ENCODE data around the gene DUSP16.

GRCh38 chr12:12460935-12461922, 101.4 kb downstream of the DUSP16 start:
- TF ChIP-seq, protein P1, sequence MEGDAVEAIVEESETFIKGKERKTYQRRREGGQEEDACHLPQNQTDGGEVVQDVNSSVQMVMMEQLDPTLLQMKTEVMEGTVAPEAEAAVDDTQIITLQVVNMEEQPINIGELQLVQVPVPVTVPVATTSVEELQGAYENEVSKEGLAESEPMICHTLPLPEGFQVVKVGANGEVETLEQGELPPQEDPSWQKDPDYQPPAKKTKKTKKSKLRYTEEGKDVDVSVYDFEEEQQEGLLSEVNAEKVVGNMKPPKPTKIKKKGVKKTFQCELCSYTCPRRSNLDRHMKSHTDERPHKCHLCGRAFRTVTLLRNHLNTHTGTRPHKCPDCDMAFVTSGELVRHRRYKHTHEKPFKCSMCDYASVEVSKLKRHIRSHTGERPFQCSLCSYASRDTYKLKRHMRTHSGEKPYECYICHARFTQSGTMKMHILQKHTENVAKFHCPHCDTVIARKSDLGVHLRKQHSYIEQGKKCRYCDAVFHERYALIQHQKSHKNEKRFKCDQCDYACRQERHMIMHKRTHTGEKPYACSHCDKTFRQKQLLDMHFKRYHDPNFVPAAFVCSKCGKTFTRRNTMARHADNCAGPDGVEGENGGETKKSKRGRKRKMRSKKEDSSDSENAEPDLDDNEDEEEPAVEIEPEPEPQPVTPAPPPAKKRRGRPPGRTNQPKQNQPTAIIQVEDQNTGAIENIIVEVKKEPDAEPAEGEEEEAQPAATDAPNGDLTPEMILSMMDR (IDR thresholded peaks at IDR 0.05; ENCODE audit: low read length): no peak
- TF ChIP-seq EZH2 (optimal IDR thresholded peaks at IDR 0.05; ENCODE audit: low read depth, low read length): no peak
- TF ChIP-seq EZH2phosphoT487 (IDR thresholded peaks at IDR 0.05; ENCODE audit: low read length): no peak

All from MM.1S (cell line).